Fibroblast of mammary gland (primary cell): ENCODE measurements around the gene ATL3.

Experiments used
- DNase-seq: peaks from one replicate; pipeline ENCODE4 v3.0.0-alpha.2; 2010; ENCODE audit warnings: low read depth
- H3K4me3 ChIP-seq: 2 replicates; pipeline ENCODE4 v1.5.1; 2011; ENCODE audit warnings: low read depth, mild to moderate bottlenecking, low read length, moderate library complexity; ENCODE audit not compliant: control insufficient read depth
- TF ChIP-seq, protein P1 (sequence below): conservative IDR thresholded peaks from 2 replicates; pipeline ENCODE4 v1.5.1; 2011; ENCODE audit warnings: low read depth, low read length, inconsistent platforms; ENCODE audit not compliant: control insufficient read depth, insufficient read depth

The ATL3 gene

GRCh38 chr11:63613517-63614135 is 57.5 kb downstream of the ATL3 start:
- peak overlapping the region; percentile 68 for H3K4me3 ChIP-seq
- DNase-seq, result no peak
- TF ChIP-seq, protein P1, sequence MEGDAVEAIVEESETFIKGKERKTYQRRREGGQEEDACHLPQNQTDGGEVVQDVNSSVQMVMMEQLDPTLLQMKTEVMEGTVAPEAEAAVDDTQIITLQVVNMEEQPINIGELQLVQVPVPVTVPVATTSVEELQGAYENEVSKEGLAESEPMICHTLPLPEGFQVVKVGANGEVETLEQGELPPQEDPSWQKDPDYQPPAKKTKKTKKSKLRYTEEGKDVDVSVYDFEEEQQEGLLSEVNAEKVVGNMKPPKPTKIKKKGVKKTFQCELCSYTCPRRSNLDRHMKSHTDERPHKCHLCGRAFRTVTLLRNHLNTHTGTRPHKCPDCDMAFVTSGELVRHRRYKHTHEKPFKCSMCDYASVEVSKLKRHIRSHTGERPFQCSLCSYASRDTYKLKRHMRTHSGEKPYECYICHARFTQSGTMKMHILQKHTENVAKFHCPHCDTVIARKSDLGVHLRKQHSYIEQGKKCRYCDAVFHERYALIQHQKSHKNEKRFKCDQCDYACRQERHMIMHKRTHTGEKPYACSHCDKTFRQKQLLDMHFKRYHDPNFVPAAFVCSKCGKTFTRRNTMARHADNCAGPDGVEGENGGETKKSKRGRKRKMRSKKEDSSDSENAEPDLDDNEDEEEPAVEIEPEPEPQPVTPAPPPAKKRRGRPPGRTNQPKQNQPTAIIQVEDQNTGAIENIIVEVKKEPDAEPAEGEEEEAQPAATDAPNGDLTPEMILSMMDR, result no peak

DNA sequence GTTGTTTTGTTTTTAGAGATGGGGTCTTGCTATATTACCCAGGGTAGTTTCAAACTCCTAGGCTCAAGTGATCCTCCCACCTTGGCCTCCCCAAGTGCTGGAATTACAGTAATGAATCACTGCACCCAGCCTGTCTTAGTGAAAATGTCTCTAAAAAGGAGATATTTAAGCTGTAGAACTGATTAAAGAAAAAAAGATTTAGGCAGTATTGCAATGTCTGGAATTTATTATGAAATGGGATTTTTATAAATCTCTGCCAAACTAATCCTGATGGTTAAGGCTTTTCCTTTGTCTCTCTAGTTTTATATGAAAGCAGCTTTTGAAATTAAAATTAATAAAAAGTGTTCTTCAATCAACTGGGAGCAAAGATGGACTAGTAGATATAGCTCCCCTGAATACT is 59.0 kb downstream of the ATL3 start:
- TF ChIP-seq, protein P1, result no peak
- H3K4me3 ChIP-seq, result no peak overlapping the region
- DNase-seq, result no peak

DNA sequence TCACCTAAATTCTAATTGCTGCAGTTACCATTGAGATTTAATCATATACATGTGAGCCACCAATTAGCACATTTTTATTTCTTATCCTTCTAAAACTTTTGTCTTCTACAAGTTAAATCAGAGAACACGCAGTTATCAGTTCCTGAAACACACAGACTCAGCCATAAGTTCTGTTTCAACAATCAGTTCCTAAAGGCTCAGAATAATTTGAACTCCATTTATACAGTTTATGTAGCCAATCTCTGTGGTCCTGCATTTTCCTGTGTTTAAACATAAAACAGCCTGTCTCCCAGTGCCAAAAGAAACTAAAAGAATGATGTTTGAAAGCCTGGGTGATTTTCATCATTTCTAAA is 59.8 kb downstream of the ATL3 start:
- no peak overlapping the region for H3K4me3 ChIP-seq
- TF ChIP-seq, protein P1, result no peak
- DNase-seq, result no peak

- DNase-seq, result peak; percentile 61
- no peak overlapping the region for H3K4me3 ChIP-seq
- TF ChIP-seq, protein P1, result no peak
Measured at GRCh38 chr11:63610604-63611394, 60.4 kb downstream of the ATL3 start.

GRCh38 chr11:63609971-63610580 is 61.1 kb downstream of the ATL3 start:
- TF ChIP-seq, protein P1, result no peak
- DNase-seq, result peak; percentile 63

DNA sequence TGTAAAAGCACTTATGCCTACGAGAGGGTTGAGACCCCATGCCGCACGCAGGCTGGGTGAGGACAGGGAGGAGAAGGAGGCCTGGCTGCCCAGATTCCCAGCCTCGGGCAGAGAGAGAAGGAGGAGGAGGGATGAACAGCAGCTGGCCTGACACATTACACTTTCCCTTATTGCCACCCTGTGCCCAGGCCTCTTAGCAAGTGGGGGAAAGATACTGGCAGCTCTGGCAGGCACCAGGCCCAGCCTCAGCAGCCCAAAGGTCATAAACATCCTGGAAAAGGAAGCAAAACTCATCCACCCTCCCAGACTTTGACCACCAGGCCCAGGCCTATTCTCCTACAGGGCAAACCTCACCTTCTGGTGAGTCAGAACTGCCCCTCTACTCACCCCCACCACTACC is 61.6 kb downstream of the ATL3 start:
- TF ChIP-seq, protein P1, result no peak
- DNase-seq, result no peak
- no peak overlapping the region for H3K4me3 ChIP-seq

More at GRCh38 chr11:63609971-63610580, 61.1 kb downstream of the ATL3 start:
- no peak overlapping the region for H3K4me3 ChIP-seq
